Measurements from ENCODE around the gene TBRG4.
A peak's percentile ranks its signal among the peaks of the same experiment; 100 is the strongest.
"Not testable (repeated sequence)": the region's sequence is repeated elsewhere in the genome, so short reads cannot be mapped to it uniquely, and the experiment has no call there.

Gene TBRG4

GRCh38 chr7:45111298-45112223 lies at the start of gene TBRG4:
TBRG4 (minus strand) TSS chr7:45111697; CDS start chr7:45109237, 2,460 bp downstream.
- H3K4me3 ChIP-seq (ENCODE audit: low read depth, low read length), result peak within 1 kb of the TSS; percentile 100
- H3K27me3 ChIP-seq (ENCODE audit: control insufficient read depth, insufficient read depth, low read length), result no peaks in the 10 kb centered on the region
- peaks cover 28% of the 10 kb centered on the region for H3K36me3 ChIP-seq (ENCODE audit: control insufficient read depth, insufficient read depth, low read length)
- no peaks in the 10 kb centered on the region for H3K9me3 ChIP-seq (ENCODE audit: control insufficient read depth, insufficient read depth, low read length)
- peak within 1 kb of the TSS; percentile 94 for H3K9ac ChIP-seq (ENCODE audit: low read depth, low read length)
- peaks cover 2% of the 10 kb centered on the region for H3K4me1 ChIP-seq (ENCODE audit: control insufficient read depth, insufficient read depth, low read length)

GRCh38 chr7:45161138-45161537 lies 49.6 kb upstream of the TBRG4 start:
- Histone ChIP-seq H3K27me3 (ENCODE audit: control insufficient read depth, insufficient read depth, low read length) (peaks cover 28% of the 10 kb centered on the region), H3K9ac (ENCODE audit: low read depth, low read length) (no peak overlapping the region), H3K4me1 (ENCODE audit: control insufficient read depth, insufficient read depth, low read length) (no peaks in the 10 kb centered on the region), H3K36me3 (ENCODE audit: control insufficient read depth, insufficient read depth, low read length) (no peaks in the 10 kb centered on the region), H3K9me3 (ENCODE audit: control insufficient read depth, insufficient read depth, low read length) (no peaks in the 10 kb centered on the region), H3K4me3 (ENCODE audit: low read depth, low read length) (no peak overlapping the region)

GRCh38 chr7:45160417-45160881 lies 49.0 kb upstream of the TBRG4 start:
- Histone ChIP-seq H3K27me3 (ENCODE audit: control insufficient read depth, insufficient read depth, low read length) (peaks cover 28% of the 10 kb centered on the region), H3K4me1 (ENCODE audit: control insufficient read depth, insufficient read depth, low read length) (no peaks in the 10 kb centered on the region), H3K4me3 (ENCODE audit: low read depth, low read length) (no peak overlapping the region), H3K36me3 (ENCODE audit: control insufficient read depth, insufficient read depth, low read length) (no peaks in the 10 kb centered on the region), H3K9ac (ENCODE audit: low read depth, low read length) (no peak overlapping the region), H3K9me3 (ENCODE audit: control insufficient read depth, insufficient read depth, low read length) (no peaks in the 10 kb centered on the region)

GRCh38 chr7:45159296-45159695 lies 47.8 kb upstream of the TBRG4 start:
- H3K36me3 ChIP-seq (ENCODE audit: control insufficient read depth, insufficient read depth, low read length), result no peaks in the 10 kb centered on the region
- H3K4me1 ChIP-seq (ENCODE audit: control insufficient read depth, insufficient read depth, low read length), result no peaks in the 10 kb centered on the region

GRCh38 chr7:45158471-45158870 lies 47.0 kb upstream of the TBRG4 start:
- no peaks in the 10 kb centered on the region for H3K9me3 ChIP-seq (ENCODE audit: control insufficient read depth, insufficient read depth, low read length)
- H3K36me3 ChIP-seq (ENCODE audit: control insufficient read depth, insufficient read depth, low read length), result no peaks in the 10 kb centered on the region
- peaks cover 28% of the 10 kb centered on the region for H3K27me3 ChIP-seq (ENCODE audit: control insufficient read depth, insufficient read depth, low read length)
- no peak overlapping the region for H3K9ac ChIP-seq (ENCODE audit: low read depth, low read length)
- no peaks in the 10 kb centered on the region for H3K4me1 ChIP-seq (ENCODE audit: control insufficient read depth, insufficient read depth, low read length)
- peak overlapping the region; percentile 55 for H3K4me3 ChIP-seq (ENCODE audit: low read depth, low read length)

More at GRCh38 chr7:45159296-45159695, 47.8 kb upstream of the TBRG4 start:
- H3K9me3 ChIP-seq (ENCODE audit: control insufficient read depth, insufficient read depth, low read length), result no peaks in the 10 kb centered on the region
- H3K27me3 ChIP-seq (ENCODE audit: control insufficient read depth, insufficient read depth, low read length), result peaks cover 28% of the 10 kb centered on the region
- no peak overlapping the region for H3K4me3 ChIP-seq (ENCODE audit: low read depth, low read length)
- H3K9ac ChIP-seq (ENCODE audit: low read depth, low read length), result no peak overlapping the region

GRCh38 chr7:45157653-45158401 lies 46.3 kb upstream of the TBRG4 start, which contains the start of gene RAMP3:
RAMP3 (plus strand) TSS chr7:45157791; CDS start chr7:45157829, 38 bp downstream.
- Histone ChIP-seq H3K4me1 (ENCODE audit: control insufficient read depth, insufficient read depth, low read length) (no peaks in the 10 kb centered on the region), H3K9ac (ENCODE audit: low read depth, low read length) (no peak within 1 kb of the TSS)

GRCh38 chr7:45157286-45157652 lies 45.8 kb upstream of the TBRG4 start:
- peaks cover 28% of the 10 kb centered on the region for H3K27me3 ChIP-seq (ENCODE audit: control insufficient read depth, insufficient read depth, low read length)
- no peaks in the 10 kb centered on the region for H3K36me3 ChIP-seq (ENCODE audit: control insufficient read depth, insufficient read depth, low read length)
- peak overlapping the region; percentile 55 for H3K4me3 ChIP-seq (ENCODE audit: low read depth, low read length)
- no peaks in the 10 kb centered on the region for H3K9me3 ChIP-seq (ENCODE audit: control insufficient read depth, insufficient read depth, low read length)
- no peak overlapping the region for H3K9ac ChIP-seq (ENCODE audit: low read depth, low read length)
- no peaks in the 10 kb centered on the region for H3K4me1 ChIP-seq (ENCODE audit: control insufficient read depth, insufficient read depth, low read length)

More at GRCh38 chr7:45157653-45158401, 46.3 kb upstream of the TBRG4 start, which contains the start of gene RAMP3:
- H3K36me3 ChIP-seq (ENCODE audit: control insufficient read depth, insufficient read depth, low read length), result no peaks in the 10 kb centered on the region
- peaks cover 28% of the 10 kb centered on the region for H3K27me3 ChIP-seq (ENCODE audit: control insufficient read depth, insufficient read depth, low read length)
- peak within 1 kb of the TSS; percentile 55 for H3K4me3 ChIP-seq (ENCODE audit: low read depth, low read length)
- no peaks in the 10 kb centered on the region for H3K9me3 ChIP-seq (ENCODE audit: control insufficient read depth, insufficient read depth, low read length)

GRCh38 chr7:45156516-45157272 lies 45.2 kb upstream of the TBRG4 start:
- H3K4me1 ChIP-seq (ENCODE audit: control insufficient read depth, insufficient read depth, low read length), result no peaks in the 10 kb centered on the region
- no peak overlapping the region for H3K9ac ChIP-seq (ENCODE audit: low read depth, low read length)
- no peaks in the 10 kb centered on the region for H3K9me3 ChIP-seq (ENCODE audit: control insufficient read depth, insufficient read depth, low read length)
- H3K4me3 ChIP-seq (ENCODE audit: low read depth, low read length), result peak overlapping the region; percentile 55
- no peaks in the 10 kb centered on the region for H3K36me3 ChIP-seq (ENCODE audit: control insufficient read depth, insufficient read depth, low read length)
- peaks cover 28% of the 10 kb centered on the region for H3K27me3 ChIP-seq (ENCODE audit: control insufficient read depth, insufficient read depth, low read length)

GRCh38 chr7:45155941-45156340 lies 44.4 kb upstream of the TBRG4 start:
- H3K27me3 ChIP-seq (ENCODE audit: control insufficient read depth, insufficient read depth, low read length), result peaks cover 28% of the 10 kb centered on the region
- H3K9me3 ChIP-seq (ENCODE audit: control insufficient read depth, insufficient read depth, low read length), result no peaks in the 10 kb centered on the region
- H3K9ac ChIP-seq (ENCODE audit: low read depth, low read length), result no peak overlapping the region
- no peak overlapping the region for H3K4me3 ChIP-seq (ENCODE audit: low read depth, low read length)
- H3K4me1 ChIP-seq (ENCODE audit: control insufficient read depth, insufficient read depth, low read length), result no peaks in the 10 kb centered on the region
- no peaks in the 10 kb centered on the region for H3K36me3 ChIP-seq (ENCODE audit: control insufficient read depth, insufficient read depth, low read length)

- no peaks in the 10 kb centered on the region for H3K9me3 ChIP-seq (ENCODE audit: control insufficient read depth, insufficient read depth, low read length)
- peaks cover 28% of the 10 kb centered on the region for H3K27me3 ChIP-seq (ENCODE audit: control insufficient read depth, insufficient read depth, low read length)
- no peaks in the 10 kb centered on the region for H3K36me3 ChIP-seq (ENCODE audit: control insufficient read depth, insufficient read depth, low read length)
- H3K4me1 ChIP-seq (ENCODE audit: control insufficient read depth, insufficient read depth, low read length), result no peaks in the 10 kb centered on the region
- H3K4me3 ChIP-seq (ENCODE audit: low read depth, low read length), result no peak overlapping the region
- H3K9ac ChIP-seq (ENCODE audit: low read depth, low read length), result no peak overlapping the region
These were observed 43.9 kb upstream of the TBRG4 start for GRCh38 chr7:45155357-45155900.

- H3K27me3 ChIP-seq (ENCODE audit: control insufficient read depth, insufficient read depth, low read length), result peaks cover 20% of the 10 kb centered on the region
- H3K36me3 ChIP-seq (ENCODE audit: control insufficient read depth, insufficient read depth, low read length); H3K9me3 ChIP-seq (ENCODE audit: control insufficient read depth, insufficient read depth, low read length); H3K4me1 ChIP-seq (ENCODE audit: control insufficient read depth, insufficient read depth, low read length); H3K4me3 ChIP-seq (ENCODE audit: low read depth, low read length); H3K9ac ChIP-seq (ENCODE audit: low read depth, low read length): not testable (repeated sequence)
These were observed 42.4 kb upstream of the TBRG4 start for GRCh38 chr7:45153861-45154260.
